Peyer's patch (tissue), 4 donors: Measurements from ENCODE around the gene ORM1. TPM values are rescaled to one million over a fixed set of nuclear protein-coding genes. Genes with fewer than 3 reads are reported as not detected.
A peak's percentile ranks its signal among the peaks of the same experiment; 100 is the strongest.

Experiments used
- DNase-seq, 3 donors: peaks; one replicate each; pipeline ENCODE4 v3.0.0-alpha.2; 2017 to 2019
- H3K27ac ChIP-seq, 4 donors: fragments of 200-600 bp; sonication (generic); one replicate each; pipeline ENCODE4 v1.5.1; 2016 to 2019
- H3K27me3 ChIP-seq, 2 donors: fragments of 200-600 bp; sonication (generic); one replicate each; pipeline ENCODE4 v1.5.1; 2019
- H3K36me3 ChIP-seq, 3 donors: fragments of 200-600 bp; sonication (generic); one replicate each; pipeline ENCODE4 v1.5.1; 2016 to 2019
- H3K4me1 ChIP-seq, 4 donors: fragments of 200-600 bp; sonication (generic); one replicate each; pipeline ENCODE4 v1.5.1; 2016 to 2019
- H3K4me3 ChIP-seq, 4 donors: fragments of 200-600 bp; sonication (generic); 1 replicate in 3 of 4; 2 replicates in 1 of 4; pipeline ENCODE4 v1.5.1; 2016 to 2019; ENCODE audit warnings: mild to moderate bottlenecking in 1 of 4
- H3K9me3 ChIP-seq, 4 donors: fragments of 200-600 bp; sonication (generic); one replicate each; pipeline ENCODE4 v1.5.1; 2016 to 2019; ENCODE audit warnings: mild to moderate bottlenecking in 1 of 4
- CTCF ChIP-seq, 6 experiments: fragments of 450-650 bp in 4 of 6; fragments of 200-600 bp in 2 of 6; sonication (generic) in 1 of 6; IDR thresholded peaks; one replicate each; pipeline ENCODE4 v1.5.1; 2017 to 2019; ENCODE audit warnings: antibody characterized with exemption in 6 of 6, mild to moderate bottlenecking in 3 of 6, moderate library complexity in 1 of 6
- POLR2A ChIP-seq, 2 donors: fragments of 450-650 bp; IDR thresholded peaks; one replicate each; pipeline ENCODE4 v1.5.1; 2017; ENCODE audit warnings: antibody characterized with exemption in 2 of 2, mild to moderate bottlenecking in 2 of 2, moderate library complexity in 2 of 2
- total RNA-seq, 4 donors: library from RNA; depleted of rRNA; stranded (reverse); fragments of >200 nt; gene quantifications; one replicate each; pipeline ENCODE4 v1.1.0, GENCODE V29; 2016

Gene ORM1
- total RNA-seq, 4 donors from 2014 or later, result not detected

GRCh38 chr9:114282104-114282485 lies 40.8 kb upstream of the ORM1 start:
- Histone ChIP-seq H3K4me3 (no peak overlapping the region), H3K27me3 (no peaks in the 10 kb centered on the region), H3K9me3 (no peaks in the 10 kb centered on the region), H3K36me3 (no peaks in the 10 kb centered on the region), H3K27ac (no peak overlapping the region), H3K4me1 (no peaks in the 10 kb centered on the region)
- peak in 1 of 3 donors; percentile 27 for DNase-seq
- TF ChIP-seq POLR2A (IDR thresholded peaks at IDR 0.05), result no peak
- TF ChIP-seq CTCF (IDR thresholded peaks at IDR 0.05), result no peak

GRCh38 chr9:114282507-114282906 lies 40.4 kb upstream of the ORM1 start:
- Histone ChIP-seq H3K4me1 (no peaks in the 10 kb centered on the region), H3K27me3 (no peaks in the 10 kb centered on the region), H3K9me3 (no peaks in the 10 kb centered on the region), H3K4me3 (no peak overlapping the region), H3K36me3 (no peaks in the 10 kb centered on the region), H3K27ac (no peak overlapping the region)
- DNase-seq, result peak in 1 of 3 donors; percentile 21
- TF ChIP-seq POLR2A (IDR thresholded peaks at IDR 0.05), result no peak
- TF ChIP-seq CTCF (IDR thresholded peaks at IDR 0.05), result no peak

- H3K27ac ChIP-seq, result no peak overlapping the region
- H3K36me3 ChIP-seq, result no peaks in the 10 kb centered on the region
- no peak overlapping the region for H3K4me3 ChIP-seq
- DNase-seq, result peak in 1 of 3 donors; percentile 5
- H3K9me3 ChIP-seq, result no peaks in the 10 kb centered on the region
- H3K27me3 ChIP-seq, result no peaks in the 10 kb centered on the region
- no peaks in the 10 kb centered on the region for H3K4me1 ChIP-seq
- TF ChIP-seq CTCF (IDR thresholded peaks at IDR 0.05), result no peak
- TF ChIP-seq POLR2A (IDR thresholded peaks at IDR 0.05), result no peak
Observed at GRCh38 chr9:114282926-114283325, 40.0 kb upstream of the ORM1 start.

GRCh38 chr9:114283551-114284111 lies 39.3 kb upstream of the ORM1 start:
- peak in 1 of 3 donors; percentile 43 for DNase-seq
- no peaks in the 10 kb centered on the region for H3K9me3 ChIP-seq
- H3K36me3 ChIP-seq, result no peaks in the 10 kb centered on the region
- no peak overlapping the region for H3K4me3 ChIP-seq
- no peaks in the 10 kb centered on the region for H3K4me1 ChIP-seq
- TF ChIP-seq CTCF (IDR thresholded peaks at IDR 0.05) (no peak), POLR2A (IDR thresholded peaks at IDR 0.05) (no peak)
- H3K27ac ChIP-seq, result no peak overlapping the region
- no peaks in the 10 kb centered on the region for H3K27me3 ChIP-seq

GRCh38 chr9:114284316-114285060 lies 38.4 kb upstream of the ORM1 start:
- Histone ChIP-seq H3K36me3 (no peaks in the 10 kb centered on the region), H3K4me1 (no peaks in the 10 kb centered on the region), H3K27me3 (no peaks in the 10 kb centered on the region), H3K27ac (no peak overlapping the region), H3K4me3 (no peak overlapping the region), H3K9me3 (no peaks in the 10 kb centered on the region)
- DNase-seq, result peak in 1 of 3 donors; percentile 28
- TF ChIP-seq POLR2A (IDR thresholded peaks at IDR 0.05) (no peak), CTCF (IDR thresholded peaks at IDR 0.05) (no peak)
